ENCODE data around the gene PHTF2. TPM values are rescaled to one million over a fixed set of nuclear protein-coding genes. Genes with fewer than 3 reads are reported as not detected.

Gene PHTF2
- 22.1 TPM for total RNA-seq
- long read RNA-seq, full-length matches to known transcripts: 15 of 25 reads
- long read RNA-seq, partial matches to known transcripts: 1 of 25 reads
- long read RNA-seq, other reads (novel, unspliced or antisense): 9 of 25 reads

DNA sequence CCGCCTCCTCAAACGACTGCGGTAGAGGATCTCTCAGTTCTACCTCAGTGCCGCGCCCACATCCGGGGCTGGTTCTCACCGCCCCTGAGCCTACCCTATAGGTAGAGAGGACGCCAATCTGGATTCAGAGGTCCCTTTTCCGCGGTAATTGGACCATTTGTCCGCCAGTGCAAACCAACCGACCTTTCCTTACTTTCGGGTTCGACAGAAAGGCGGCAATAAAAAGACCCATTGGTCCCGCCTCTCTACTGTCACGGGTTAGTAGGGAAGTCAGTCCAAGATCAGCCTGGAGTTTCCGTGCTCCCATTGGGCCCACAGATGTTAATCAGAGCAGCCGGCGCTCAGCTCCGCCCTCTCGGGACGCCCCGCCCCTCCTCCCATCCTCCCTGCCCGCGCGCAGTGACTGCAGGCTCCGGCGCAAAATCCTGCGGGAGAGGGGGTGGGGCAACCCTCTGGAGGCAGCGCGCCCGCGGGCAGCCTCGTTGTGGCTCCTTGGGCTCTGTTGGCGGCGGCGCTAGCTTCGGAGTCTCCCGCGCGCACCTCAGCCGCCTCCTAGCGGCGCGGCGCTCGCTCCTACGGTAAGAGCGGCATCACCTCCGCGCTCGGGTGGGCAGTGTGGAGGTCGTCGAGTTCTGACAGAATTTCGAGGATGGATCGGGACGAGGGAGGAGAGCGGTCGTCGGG is at the start of gene PHTF2, which contains the start of gene TMEM60:
TSS of gene PHTF2 (plus strand) at position 380 of the 684 bp plus-strand sequence.
TSS of gene TMEM60 (minus strand) at position 41 of the 684 bp plus-strand sequence. CDS start 4,061 bp downstream, outside the sequence.
- DNase-seq: peak; percentile 99
- peak within 1 kb of the TSS; percentile 88 for H3K27ac ChIP-seq (replicated peaks)
- peaks cover 15% of the 10 kb centered on the region for H3K36me3 ChIP-seq
- TF ChIP-seq, protein P1, sequence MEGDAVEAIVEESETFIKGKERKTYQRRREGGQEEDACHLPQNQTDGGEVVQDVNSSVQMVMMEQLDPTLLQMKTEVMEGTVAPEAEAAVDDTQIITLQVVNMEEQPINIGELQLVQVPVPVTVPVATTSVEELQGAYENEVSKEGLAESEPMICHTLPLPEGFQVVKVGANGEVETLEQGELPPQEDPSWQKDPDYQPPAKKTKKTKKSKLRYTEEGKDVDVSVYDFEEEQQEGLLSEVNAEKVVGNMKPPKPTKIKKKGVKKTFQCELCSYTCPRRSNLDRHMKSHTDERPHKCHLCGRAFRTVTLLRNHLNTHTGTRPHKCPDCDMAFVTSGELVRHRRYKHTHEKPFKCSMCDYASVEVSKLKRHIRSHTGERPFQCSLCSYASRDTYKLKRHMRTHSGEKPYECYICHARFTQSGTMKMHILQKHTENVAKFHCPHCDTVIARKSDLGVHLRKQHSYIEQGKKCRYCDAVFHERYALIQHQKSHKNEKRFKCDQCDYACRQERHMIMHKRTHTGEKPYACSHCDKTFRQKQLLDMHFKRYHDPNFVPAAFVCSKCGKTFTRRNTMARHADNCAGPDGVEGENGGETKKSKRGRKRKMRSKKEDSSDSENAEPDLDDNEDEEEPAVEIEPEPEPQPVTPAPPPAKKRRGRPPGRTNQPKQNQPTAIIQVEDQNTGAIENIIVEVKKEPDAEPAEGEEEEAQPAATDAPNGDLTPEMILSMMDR (IDR thresholded peaks at IDR 0.05; ENCODE audit: borderline replicate concordance): peak; percentile 59
- intact Hi-C loops (cut with micrococcal nuclease): no loop called here
- peak within 1 kb of the TSS; percentile 97 for H3K4me3 ChIP-seq
- H3K9me3 ChIP-seq (replicated peaks): no peaks in the 10 kb centered on the region
- H3K4me1 ChIP-seq: peaks cover 64% of the 10 kb centered on the region
- no peaks in the 10 kb centered on the region for H3K27me3 ChIP-seq (ENCODE audit: low read depth)

DNA sequence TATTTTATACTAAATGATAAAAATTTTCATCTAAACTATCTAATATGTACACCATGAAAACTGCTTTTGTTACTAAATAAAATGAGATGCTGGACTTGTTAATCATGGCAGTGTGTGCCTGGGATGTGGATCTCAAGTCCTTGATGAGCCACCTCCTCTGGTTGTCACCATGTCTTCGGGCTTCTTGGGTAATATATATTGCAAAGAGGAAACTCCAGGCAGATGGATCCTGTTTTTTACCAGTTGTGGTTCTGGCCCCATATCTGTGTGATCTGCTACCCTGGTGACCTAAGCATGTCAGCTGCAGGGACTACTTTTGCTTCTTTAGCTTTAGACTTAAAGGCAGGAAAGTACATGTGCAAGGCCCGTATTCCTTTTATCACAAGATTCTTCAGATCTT is 46.6 kb upstream of the PHTF2 start:
- TF ChIP-seq, protein P1 (IDR thresholded peaks at IDR 0.05; ENCODE audit: borderline replicate concordance): no peak
- no peak overlapping the region for H3K4me3 ChIP-seq
- no peaks in the 10 kb centered on the region for H3K9me3 ChIP-seq (replicated peaks)
- H3K27me3 ChIP-seq (ENCODE audit: low read depth): no peaks in the 10 kb centered on the region
- intact Hi-C loops (cut with micrococcal nuclease): no loop called here
- peaks cover 5% of the 10 kb centered on the region for H3K4me1 ChIP-seq
- H3K36me3 ChIP-seq: peaks cover 15% of the 10 kb centered on the region
- no peak for DNase-seq
- no peak overlapping the region for H3K27ac ChIP-seq (replicated peaks)

DNA sequence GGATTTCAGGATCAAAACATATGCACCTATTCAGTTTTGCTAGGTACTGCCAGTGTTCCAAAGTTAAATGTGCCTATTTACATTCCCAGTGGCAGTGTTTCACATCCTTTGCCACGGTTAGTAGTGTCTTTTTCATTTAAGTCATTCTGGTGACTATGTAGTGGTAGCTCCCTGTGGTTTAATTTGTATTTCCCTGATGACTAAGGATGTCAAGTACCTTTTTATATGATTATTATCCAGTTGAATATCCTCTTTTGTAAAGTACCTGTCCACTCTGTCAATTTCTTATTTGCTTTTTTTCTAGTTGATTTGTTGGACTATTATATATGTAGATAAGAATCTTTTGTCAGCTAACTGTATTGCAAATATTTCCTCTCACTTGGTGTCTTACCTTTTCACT is 45.4 kb upstream of the PHTF2 start:
- intact Hi-C loops (cut with micrococcal nuclease): no loop called here

DNA sequence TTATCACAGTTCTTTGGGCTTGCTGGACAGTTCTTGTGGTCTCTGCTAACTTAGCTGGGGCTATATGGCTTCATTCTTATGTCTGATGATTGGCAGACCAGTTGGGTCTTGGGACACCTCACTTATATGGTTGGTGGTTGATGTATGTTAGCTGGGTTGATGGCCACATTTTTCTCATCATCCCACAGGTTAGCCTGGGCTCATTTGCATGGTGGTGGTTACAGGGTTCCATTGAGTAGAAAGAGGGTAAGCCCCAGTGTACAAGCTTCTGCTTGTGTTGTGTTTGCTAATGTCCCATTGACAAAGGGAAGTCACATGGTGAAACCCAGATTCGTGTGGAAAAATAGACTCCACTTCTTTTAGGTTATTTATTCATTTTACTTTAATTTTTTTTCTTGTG is 41.0 kb upstream of the PHTF2 start:
- DNase-seq: no peak
- Histone ChIP-seq H3K36me3 (no peaks in the 10 kb centered on the region), H3K4me1 (peaks cover 19% of the 10 kb centered on the region), H3K9me3 (replicated peaks) (no peaks in the 10 kb centered on the region), H3K27ac (replicated peaks) (no peak overlapping the region), H3K27me3 (ENCODE audit: low read depth) (no peaks in the 10 kb centered on the region), H3K4me3 (no peak overlapping the region)
- TF ChIP-seq, protein P1 (IDR thresholded peaks at IDR 0.05; ENCODE audit: borderline replicate concordance): no peak
- intact Hi-C loops (cut with micrococcal nuclease): no loop called here

More for the DNA sequence above, 45.4 kb upstream of the PHTF2 start:
- Histone ChIP-seq H3K9me3 (replicated peaks) (no peaks in the 10 kb centered on the region), H3K27me3 (ENCODE audit: low read depth) (no peaks in the 10 kb centered on the region), H3K27ac (replicated peaks) (no peak overlapping the region), H3K36me3 (peaks cover 15% of the 10 kb centered on the region), H3K4me1 (no peaks in the 10 kb centered on the region), H3K4me3 (no peak overlapping the region)
- TF ChIP-seq, protein P1 (IDR thresholded peaks at IDR 0.05; ENCODE audit: borderline replicate concordance): no peak
- no peak for DNase-seq

DNA sequence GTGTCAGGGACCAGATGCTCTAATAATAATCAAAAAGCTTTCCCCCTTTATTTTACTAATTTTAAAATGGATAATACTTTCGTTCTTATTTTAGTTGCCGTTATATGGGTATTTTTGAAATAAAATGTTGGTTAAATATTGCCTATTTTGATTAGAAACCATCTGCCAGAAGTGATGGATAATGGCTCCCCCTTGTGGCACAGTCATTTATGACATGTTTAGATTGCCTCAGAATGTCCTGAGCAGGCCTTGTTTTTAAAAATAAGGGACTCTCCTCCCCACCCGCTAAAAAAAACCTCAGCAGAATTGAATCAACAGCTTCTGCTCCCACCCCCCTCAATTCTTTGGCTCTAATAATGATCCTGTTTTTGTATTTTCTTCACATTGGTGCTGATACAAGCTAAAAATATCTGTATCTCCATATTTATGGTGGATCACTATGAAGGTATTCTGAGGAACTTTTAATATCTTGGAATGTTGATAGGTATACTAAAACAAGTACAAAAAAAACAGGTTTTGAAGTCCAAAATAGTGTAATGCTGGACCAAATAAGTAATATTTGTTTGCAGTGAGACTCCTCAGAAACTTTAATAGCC is 39.2 kb upstream of the PHTF2 start:
- H3K27me3 ChIP-seq (ENCODE audit: low read depth): no peaks in the 10 kb centered on the region
- no peak for DNase-seq
- no peak overlapping the region for H3K4me3 ChIP-seq
- intact Hi-C loops (cut with micrococcal nuclease): no loop called here
- H3K36me3 ChIP-seq: no peaks in the 10 kb centered on the region
- H3K9me3 ChIP-seq (replicated peaks): no peaks in the 10 kb centered on the region
- TF ChIP-seq, protein P1 (IDR thresholded peaks at IDR 0.05; ENCODE audit: borderline replicate concordance): peak; percentile 84
- peaks cover 33% of the 10 kb centered on the region for H3K4me1 ChIP-seq
- no peak overlapping the region for H3K27ac ChIP-seq (replicated peaks)

All from left ventricle myocardium inferior (tissue), 1 donor.